HepG2 (cell line): ENCODE measurements around the gene LYST. TPM values are rescaled to one million over a fixed set of nuclear protein-coding genes. Genes with fewer than 3 reads are reported as not detected.

Experiments used
- ATAC-seq: fragments of 200-7000 bp; cut with Tn5 transposase; 3 replicates; pipeline ENCODE4 v1.9.1; 2020; ENCODE audit warnings: mild to moderate bottlenecking, moderate library complexity
- BruUV-seq: library from RNA; stranded (reverse); fragments of 400-500 nt; replicated peaks from 2 replicates; lab custom pipeline; 2021; lab: Mats Ljungman, UMichigan
- CTCF ChIA-PET: fragments of 300-600 bp; formaldehyde crosslinking; extraction: SDS; loops from one replicate; lab custom pipeline; 2021; ENCODE audit warnings: low total read pairs, inconsistent platforms, low intra/inter-chr PET ratio; lab: Yijun Ruan, JAX
- POLR2A ChIA-PET: fragments of 350-600 bp; sonication (Branson Sonifier 250); formaldehyde crosslinking; loops from one replicate; lab custom pipeline; 2020; ENCODE audit warnings: antibody characterized with exemption, inconsistent platforms; lab: Yijun Ruan, JAX
- DNase-seq: peaks from one replicate; pipeline ENCODE4 v3.0.0-alpha.2; 2015; ENCODE audit warnings: low spot score
- FAIRE-seq: peaks from 3 replicates; lab custom pipeline; 2011; peaks lifted over from hg19 to GRCh38; lab: Jason Lieb, UNC
- H2AFZ ChIP-seq: one replicate; pipeline ENCODE4 v1.6.1; 2011; ENCODE audit warnings: low read length, inconsistent platforms
- H3K27ac ChIP-seq: fragments of 300-600 bp; 3 replicates; pipeline ENCODE4 v1.8.0; 2011; ENCODE audit warnings: mixed run types, mild to moderate bottlenecking, mixed read lengths, low read length, inconsistent platforms; ENCODE audit not compliant: insufficient read depth; ENCODE audit errors: extremely low read length
- H3K27me3 ChIP-seq, 2 experiments: fragments of 200-600 bp in 1 of 2; 2 replicates in 1 of 2; 3 replicates in 1 of 2; pipeline versions ENCODE4 v1.6.0 to v1.8.0; 2011; ENCODE audit warnings: low read length in 2 of 2, mild to moderate bottlenecking in 2 of 2, moderate library complexity in 2 of 2, inconsistent platforms in 1 of 2; ENCODE audit not compliant: insufficient read depth in 2 of 2, control insufficient read depth in 1 of 2
- H3K36me3 ChIP-seq, 2 experiments: fragments of 200-600 bp in 1 of 2; replicated peaks in 1 of 2; 2 replicates in 1 of 2; 3 replicates in 1 of 2; pipeline versions ENCODE4 v1.5.1 to v1.8.0; 2011; ENCODE audit warnings: low read length in 2 of 2, inconsistent platforms in 1 of 2; ENCODE audit not compliant: insufficient read depth in 2 of 2, control insufficient read depth in 1 of 2
- H3K4me1 ChIP-seq: 2 replicates; pipeline ENCODE4 v1.5.1; 2012; ENCODE audit warnings: low read length, inconsistent platforms; ENCODE audit not compliant: insufficient read depth
- H3K4me2 ChIP-seq: 2 replicates; pipeline ENCODE4 v1.6.0; 2011; ENCODE audit warnings: low read depth, low read length, inconsistent platforms
- H3K4me3 ChIP-seq, 3 experiments: fragments of 200-600 bp in 1 of 3; sonication (generic), shearing (Covaris generic) in 1 of 3; replicated peaks in 1 of 3; 2 replicates each; pipeline ENCODE4 v1.5.1; 2011 to 2016; ENCODE audit warnings: low read length in 3 of 3, inconsistent platforms in 2 of 3, low read depth in 2 of 3, mild to moderate bottlenecking in 2 of 3, control low read depth in 1 of 3, mixed read lengths in 1 of 3; ENCODE audit not compliant: insufficient read depth in 1 of 3
- H3K79me2 ChIP-seq: one replicate; pipeline ENCODE4 v1.6.1; 2011; ENCODE audit warnings: low read length, inconsistent platforms; ENCODE audit not compliant: insufficient read depth
- H3K9ac ChIP-seq: 2 replicates; pipeline ENCODE4 v1.6.0; 2011; ENCODE audit warnings: mild to moderate bottlenecking, low read depth, low read length, inconsistent platforms; ENCODE audit not compliant: insufficient read depth
- H3K9me3 ChIP-seq: 2 replicates; pipeline ENCODE4 v1.5.1; 2012; ENCODE audit warnings: mild to moderate bottlenecking, low read length
- H4K20me1 ChIP-seq: 2 replicates; pipeline ENCODE4 v1.6.0; 2011; ENCODE audit warnings: inconsistent platforms, mild to moderate bottlenecking, low read length, moderate library complexity; ENCODE audit not compliant: insufficient read depth
- AGO2 ChIP-seq: fragments of 200-400 bp; formaldehyde crosslinking; optimal IDR thresholded peaks from 2 replicates; pipeline ENCODE3; 2017; ENCODE audit warnings: mild to moderate bottlenecking, low read depth, low read length, moderate library complexity
- FOSL2 ChIP-seq: sonication (generic); formaldehyde crosslinking; IDR thresholded peaks from 2 replicates; pipeline ENCODE4 v1.4.0; 2020; ENCODE audit warnings: missing genetic modification reagents
- NPAS2 ChIP-seq: sonication (generic); formaldehyde crosslinking; IDR thresholded peaks from 2 replicates; pipeline ENCODE4 v1.8.0; 2022; ENCODE audit warnings: mild to moderate bottlenecking, missing genetic modification reagents, borderline replicate concordance
- PBX2 ChIP-seq: IDR thresholded peaks from 2 replicates; pipeline ENCODE4 v1.6.1; 2016; ENCODE audit warnings: control low read depth
- SOX5 ChIP-seq: IDR thresholded peaks from 2 replicates; pipeline ENCODE4 v1.6.1; 2016; ENCODE audit warnings: borderline replicate concordance
- ZBTB33 ChIP-seq: sonication (generic); formaldehyde crosslinking; IDR thresholded peaks from 2 replicates; pipeline ENCODE4 v1.4.0; 2020; ENCODE audit warnings: missing genetic modification reagents
- ZBTB38 ChIP-seq: sonication (generic); formaldehyde crosslinking; IDR thresholded peaks from 2 replicates; pipeline ENCODE4 v1.5.1; 2020; ENCODE audit warnings: mild to moderate bottlenecking, missing genetic modification reagents
- ZKSCAN1 ChIP-seq: fragments of 150-350 bp; IDR thresholded peaks from 2 replicates; pipeline ENCODE4 v1.6.1; 2014; ENCODE audit warnings: low read length
- ZNF12 ChIP-seq: sonication (generic); formaldehyde crosslinking; IDR thresholded peaks from 2 replicates; pipeline ENCODE4 v1.5.0; 2020; ENCODE audit warnings: missing genetic modification reagents
- ZNF687 ChIP-seq: sonication (generic); formaldehyde crosslinking; IDR thresholded peaks from 2 replicates; pipeline ENCODE4 v1.5.1; 2020; ENCODE audit warnings: mild to moderate bottlenecking, missing genetic modification reagents, moderate library complexity
- WGBS: methylation state at CpG from one replicate; pipeline ENCODE4 v1.1.6; 2017; ENCODE audit warnings: low lambda C conversion rate; 5-methylcytosine and 5-hydroxymethylcytosine counted together
- in situ Hi-C: cut with HindIII; loops from 2 replicates; pipeline ENCODE4 v1.10.0; 2017; ENCODE audit warnings: low pct_unique_long_range_greater_than_20kb; ENCODE audit not compliant: extremely low pct_ligation_motif_present
- intact Hi-C: fragments of 100-400 bp; cut with micrococcal nuclease; formaldehyde crosslinking; loops from one replicate; pipeline ENCODE4 v1.10.0; 2022; ENCODE audit not compliant: unreplicated experiment
- polyA plus RNA-seq, 8 experiments: library from polyadenylated mRNA; depleted of rRNA in 3 of 8; stranded (reverse) in 7 of 8; unstranded in 1 of 8; fragments of >200 nt; fragmentation: Illumina TruSeq in 4 of 8; extraction: Trizol in 4 of 8; gene quantifications; 2 replicates each; pipeline versions ENCODE4 v1.2.1 to v1.2.3, GENCODE V29; 2011 to 2016; ENCODE audit warnings: low read depth in 4 of 8, missing spikeins in 1 of 8, mixed read lengths in 1 of 8; ENCODE audit not compliant: insufficient read depth in 1 of 8
- total RNA-seq, 5 experiments: library from RNA; depleted of rRNA; stranded (reverse); fragments of >200 nt; fragmentation: Illumina TruSeq; extraction: Trizol; gene quantifications; 2 replicates each; pipeline ENCODE4 v1.2.3, GENCODE V29; 2016; ENCODE audit warnings: low read depth in 1 of 5

LYST gene
- total and polyA plus RNA-seq, 2 of the 13 experiments (the other 11 are each of a cell fraction or from before 2014, with no cell fraction given), result 0.91 to 2.5 TPM

GRCh38 chr1:235642011-235642942 is 224.4 kb downstream of the LYST start:
- no peak overlapping the region for H3K27ac ChIP-seq
- POLR2A ChIA-PET, result no interaction called here
- FAIRE-seq, result no peak
- TF ChIP-seq ZBTB38, result peak; percentile 77; the same call in 1 of the 2 replicates
- TF ChIP-seq AGO2, result peak; percentile 5
- peak; percentile 16 for TF ChIP-seq ZNF687 (CRISPR knock-in tag)
- TF ChIP-seq ZBTB33 (CRISPR knock-in tag), result peak; percentile 80
- no peak for TF ChIP-seq PBX2 (CRISPR knock-in tag)
- TF ChIP-seq ZKSCAN1, result no peak
- peak; percentile 71 for TF ChIP-seq FOSL2 (CRISPR knock-in tag)
- no peak for TF ChIP-seq ZNF12 (CRISPR knock-in tag)
- no peak for TF ChIP-seq NPAS2 (CRISPR knock-in tag)
- TF ChIP-seq SOX5 (CRISPR knock-in tag), result no peak
- H3K9me3 ChIP-seq, result no peaks in the 10 kb centered on the region
- no peak overlapping the region for H3K4me2 ChIP-seq
- CTCF ChIA-PET, result no interaction called here
- DNase-seq, result no peak
- in situ Hi-C loops (no loop called here), intact Hi-C loops (no loop called here)
- no peaks in the 10 kb centered on the region for H3K27me3 ChIP-seq
- peaks cover 81% of the 10 kb centered on the region for H3K79me2 ChIP-seq
- no peak overlapping the region for H3K9ac ChIP-seq
- ATAC-seq, result peak; percentile 4; the same call in 1 of the 3 replicates
- no peak overlapping the region for H2AFZ ChIP-seq
- H3K36me3 ChIP-seq, result peaks cover 2 to 8% of the 10 kb centered on the region in 2 experiments; a peak in 3 of 5 replicates
- peaks cover 46% of the 10 kb centered on the region; the same call in 1 of the 2 replicates for H4K20me1 ChIP-seq
- BruUV-seq, result no TSS peak
- H3K4me3 ChIP-seq, result no peak overlapping the region
- WGBS, result 94% methylated on average over 41 of the region's 47 CpGs
- H3K4me1 ChIP-seq, result peaks cover 73% of the 10 kb centered on the region
